H9 (cell line): ENCODE results near the gene LOXL1. TPM values are rescaled to one million over a fixed set of nuclear protein-coding genes. Genes with fewer than 3 reads are reported as not detected.

Source experiments
- DNase-seq: peaks from one replicate; pipeline ENCODE4 v3.0.0-alpha.2; 2017
- H2AFZ ChIP-seq: one replicate; pipeline ENCODE4 v1.6.1; 2013; ENCODE audit warnings: mild to moderate bottlenecking, low read length, control low read depth, moderate library complexity
- H2AK5ac ChIP-seq: 2 replicates; pipeline ENCODE4 v1.6.1; 2013; ENCODE audit warnings: low read length, control low read depth, mixed read lengths; ENCODE audit not compliant: insufficient read length
- H2BK120ac ChIP-seq: one replicate; pipeline ENCODE4 v1.6.1; 2013; ENCODE audit warnings: low read depth, mild to moderate bottlenecking, low read length, control low read depth, inconsistent platforms; ENCODE audit not compliant: poor library complexity, severe bottlenecking
- H2BK12ac ChIP-seq: 2 replicates; pipeline ENCODE4 v1.6.1; 2013; ENCODE audit warnings: low read length, control low read depth, mixed read lengths, low read depth; ENCODE audit not compliant: insufficient read length
- H2BK15ac ChIP-seq: 2 replicates; pipeline ENCODE4 v1.6.1; 2013; ENCODE audit warnings: low read depth, low read length, control low read depth
- H2BK20ac ChIP-seq: one replicate; pipeline ENCODE4 v1.6.1; 2013; ENCODE audit warnings: low read depth, mild to moderate bottlenecking, low read length, control low read depth, inconsistent platforms; ENCODE audit not compliant: poor library complexity, severe bottlenecking
- H2BK5ac ChIP-seq: 2 replicates; pipeline ENCODE4 v1.6.1; 2013; ENCODE audit warnings: low read length, control low read depth, mixed read lengths; ENCODE audit not compliant: insufficient read length
- H3K14ac ChIP-seq: 2 replicates; pipeline ENCODE4 v1.6.1; 2013; ENCODE audit warnings: low read length, control low read depth; ENCODE audit not compliant: insufficient read depth
- H3K18ac ChIP-seq: 2 replicates; pipeline ENCODE4 v1.6.1; 2013; ENCODE audit warnings: low read depth, mild to moderate bottlenecking, mixed read lengths, low read length, control low read depth; ENCODE audit not compliant: insufficient read length
- H3K23ac ChIP-seq: 2 replicates; pipeline ENCODE4 v1.6.1; 2013; ENCODE audit warnings: low read length, control low read depth, mixed read lengths, low read depth; ENCODE audit not compliant: insufficient read length
- H3K23me2 ChIP-seq: 2 replicates; pipeline ENCODE4 v1.6.1; 2013; ENCODE audit warnings: low read depth, mild to moderate bottlenecking, mixed read lengths, low read length, control low read depth; ENCODE audit not compliant: insufficient read length, poor library complexity, severe bottlenecking
- H3K27ac ChIP-seq: 2 replicates; pipeline ENCODE4 v1.5.1; 2013; ENCODE audit warnings: low read length, control low read depth, mixed read lengths, low read depth; ENCODE audit not compliant: insufficient read length
- H3K27me3 ChIP-seq: 2 replicates; pipeline ENCODE4 v1.6.1; 2013; ENCODE audit warnings: low read length, control low read depth, inconsistent platforms; ENCODE audit not compliant: insufficient read depth
- H3K4ac ChIP-seq: 2 replicates; pipeline ENCODE4 v1.6.1; 2013; ENCODE audit warnings: low read depth, mild to moderate bottlenecking, control low read depth, inconsistent platforms, low read length, moderate library complexity
- H3K4me1 ChIP-seq: 2 replicates; pipeline ENCODE4 v1.6.1; 2013; ENCODE audit warnings: low read length, control low read depth, inconsistent platforms; ENCODE audit not compliant: insufficient read depth
- H3K4me2 ChIP-seq: 2 replicates; pipeline ENCODE4 v1.6.1; 2013; ENCODE audit warnings: low read length, control low read depth, mixed read lengths; ENCODE audit not compliant: insufficient read length, insufficient read depth
- H3K56ac ChIP-seq: 2 replicates; pipeline ENCODE4 v1.6.1; 2013; ENCODE audit warnings: low read depth, mild to moderate bottlenecking, mixed read lengths, low read length, control low read depth; ENCODE audit not compliant: insufficient read length
- H3K79me1 ChIP-seq: 2 replicates; pipeline ENCODE4 v1.6.1; 2013; ENCODE audit warnings: low read depth, mild to moderate bottlenecking, moderate library complexity, low read length, control low read depth, inconsistent platforms; ENCODE audit not compliant: insufficient read depth, poor library complexity, severe bottlenecking
- H3K79me2 ChIP-seq: 2 replicates; pipeline ENCODE4 v1.6.1; 2013; ENCODE audit warnings: low read length, control low read depth, inconsistent platforms; ENCODE audit not compliant: insufficient read depth
- H3K9ac ChIP-seq: 2 replicates; pipeline ENCODE4 v1.6.1; 2013; ENCODE audit warnings: low read length, control low read depth, mixed read lengths; ENCODE audit not compliant: insufficient read length; ENCODE audit errors: extremely low read depth
- H3K9me3 ChIP-seq: one replicate; pipeline ENCODE4 v1.6.1; 2013; ENCODE audit warnings: low read depth, low read length, inconsistent platforms; ENCODE audit not compliant: control insufficient read depth
- H3T11ph ChIP-seq: one replicate; pipeline ENCODE4 v1.6.1; 2013; ENCODE audit warnings: mild to moderate bottlenecking, low read length, control low read depth, inconsistent platforms
- H4K20me1 ChIP-seq: one replicate; pipeline ENCODE4 v1.6.1; 2013; ENCODE audit not compliant: control insufficient read depth, insufficient read length, insufficient read depth
- H4K5ac ChIP-seq: 2 replicates; pipeline ENCODE4 v1.6.1; 2013; ENCODE audit warnings: low read depth, mild to moderate bottlenecking, mixed read lengths, low read length, control low read depth; ENCODE audit not compliant: insufficient read length
- H4K8ac ChIP-seq: replicated peaks from 2 replicates; pipeline ENCODE4 v1.6.1; 2013; ENCODE audit warnings: low read length, control low read depth, mixed read lengths, low read depth; ENCODE audit not compliant: insufficient read length
- H4K91ac ChIP-seq: 2 replicates; pipeline ENCODE4 v1.6.1; 2013; ENCODE audit warnings: low read depth, mild to moderate bottlenecking, moderate library complexity, mixed read lengths, low read length, control low read depth; ENCODE audit not compliant: insufficient read length
- H3K27ac Mint-ChIP-seq, 3 experiments: 2 replicates in 2 of 3; 3 replicates in 1 of 3; pipeline ENCODE4 v1.8.0; 2020 to 2021; ENCODE audit warnings: mixed read lengths in 3 of 3, mild to moderate bottlenecking in 1 of 3, moderate library complexity in 1 of 3
- H3K27me3 Mint-ChIP-seq: 2 replicates; pipeline ENCODE4 v1.8.0; 2021; ENCODE audit warnings: low read depth, mild to moderate bottlenecking, moderate library complexity, mixed read lengths
- H3K36me3 Mint-ChIP-seq, 3 experiments: 2 replicates in 2 of 3; 3 replicates in 1 of 3; pipeline ENCODE4 v1.8.0; 2020 to 2021; ENCODE audit warnings: low read depth in 3 of 3, mixed read lengths in 3 of 3; ENCODE audit not compliant: insufficient read depth in 1 of 3
- H3K4me1 Mint-ChIP-seq, 2 experiments: 2 replicates each; pipeline ENCODE4 v1.8.0; 2020; ENCODE audit warnings: mixed read lengths in 2 of 2
- H3K4me3 Mint-ChIP-seq, 2 experiments: 2 replicates in 1 of 2; 3 replicates in 1 of 2; pipeline ENCODE4 v1.8.0; 2020 to 2021; ENCODE audit warnings: mild to moderate bottlenecking in 2 of 2, mixed read lengths in 2 of 2, moderate library complexity in 1 of 2
- H3K9me3 Mint-ChIP-seq, 2 experiments: 2 replicates in 1 of 2; 3 replicates in 1 of 2; pipeline ENCODE4 v1.8.0; 2020; ENCODE audit warnings: mild to moderate bottlenecking in 2 of 2, mixed read lengths in 2 of 2, moderate library complexity in 1 of 2
- WGBS: extraction: QIAGEN DNeasy Blood & Tissue Kit; methylation state at CpG from one replicate; pipeline ENCODE4 v1.1.7; 2013; ENCODE audit warnings: missing lambda C conversion rate, low lambda C conversion rate, mixed read lengths; ENCODE audit not compliant: insufficient read length; ENCODE audit errors: extremely low coverage; 5-methylcytosine and 5-hydroxymethylcytosine counted together
- total RNA-seq: library from RNA; stranded (reverse); gene quantifications from 2 replicates; pipeline ENCODE4 v1.2.1, GENCODE V29; 2021
- TF ChIP-seq, protein P1 (sequence below): fragments of 200-600 bp; sonication (generic); conservative IDR thresholded peaks from 3 replicates; pipeline ENCODE4 v1.8.0; 2021; ENCODE audit warnings: antibody characterized with exemption, mild to moderate bottlenecking

LOXL1 gene
- total RNA-seq, 1 experiment from 2014 or later = 9.1 TPM

DNA sequence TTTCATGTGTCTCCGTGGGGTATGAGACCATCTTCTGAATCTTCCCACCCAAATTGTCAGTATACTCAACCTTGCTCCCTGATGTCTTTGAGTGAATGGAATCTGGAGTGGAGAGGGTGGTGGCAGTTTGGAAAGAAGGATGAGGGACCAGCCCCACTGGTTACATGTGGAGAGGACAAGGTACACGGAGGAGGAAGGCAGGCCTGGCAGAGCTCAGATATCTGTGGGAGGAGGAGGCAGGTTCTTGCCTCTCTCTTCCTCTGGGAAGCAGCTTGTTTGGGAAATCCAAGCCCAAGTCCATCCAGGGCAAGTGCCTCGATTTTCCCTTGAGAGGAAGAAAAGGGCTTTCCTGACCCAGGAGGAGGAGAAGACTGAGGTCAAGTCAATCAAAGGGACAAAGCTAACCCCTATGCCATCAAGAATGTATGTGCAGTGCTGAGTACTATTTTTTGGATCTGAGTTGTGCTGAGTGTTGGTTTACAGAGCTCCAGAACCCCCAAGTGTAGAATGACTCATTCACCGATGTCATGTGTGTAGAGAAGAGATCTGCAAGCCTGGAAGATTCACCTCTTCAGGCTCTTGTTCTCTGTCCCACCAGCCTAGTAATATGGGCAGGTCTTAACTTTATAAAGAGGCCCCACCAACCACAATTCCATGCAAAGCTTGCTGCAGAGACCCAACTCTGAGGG, 19.8 kb upstream of the LOXL1 start:
- Histone ChIP-seq H3K4me2 (no peak overlapping the region), H2BK15ac (no peak overlapping the region), H3K4ac (no peak overlapping the region), H4K20me1 (no peaks in the 10 kb centered on the region), H2BK5ac (no peak overlapping the region), H4K5ac (no peak overlapping the region), H3K56ac (no peak overlapping the region), H3K23ac (no peak overlapping the region), H3K14ac (no peak overlapping the region), H3K4me1 (no peaks in the 10 kb centered on the region; the same call in 1 of the 2 replicates), H3T11ph (no peak overlapping the region), H3K27me3 (no peaks in the 10 kb centered on the region), H3K79me1 (no peaks in the 10 kb centered on the region), H3K9ac (no peak overlapping the region), H3K23me2 (no peaks in the 10 kb centered on the region), H3K9me3 (no peaks in the 10 kb centered on the region), H2BK12ac (no peak overlapping the region), H3K79me2 (no peaks in the 10 kb centered on the region), H4K91ac (no peak overlapping the region), H2BK120ac (no peak overlapping the region), H2AK5ac (no peak overlapping the region), H4K8ac (no peak overlapping the region), H2BK20ac (no peak overlapping the region), H2AFZ (no peak overlapping the region), H3K27ac (no peak overlapping the region), H3K18ac (no peak overlapping the region)
- H3K36me3 Mint-ChIP-seq = no peaks in the 10 kb centered on the region; a peak in 1 of 7 replicates
- TF ChIP-seq, protein P1, sequence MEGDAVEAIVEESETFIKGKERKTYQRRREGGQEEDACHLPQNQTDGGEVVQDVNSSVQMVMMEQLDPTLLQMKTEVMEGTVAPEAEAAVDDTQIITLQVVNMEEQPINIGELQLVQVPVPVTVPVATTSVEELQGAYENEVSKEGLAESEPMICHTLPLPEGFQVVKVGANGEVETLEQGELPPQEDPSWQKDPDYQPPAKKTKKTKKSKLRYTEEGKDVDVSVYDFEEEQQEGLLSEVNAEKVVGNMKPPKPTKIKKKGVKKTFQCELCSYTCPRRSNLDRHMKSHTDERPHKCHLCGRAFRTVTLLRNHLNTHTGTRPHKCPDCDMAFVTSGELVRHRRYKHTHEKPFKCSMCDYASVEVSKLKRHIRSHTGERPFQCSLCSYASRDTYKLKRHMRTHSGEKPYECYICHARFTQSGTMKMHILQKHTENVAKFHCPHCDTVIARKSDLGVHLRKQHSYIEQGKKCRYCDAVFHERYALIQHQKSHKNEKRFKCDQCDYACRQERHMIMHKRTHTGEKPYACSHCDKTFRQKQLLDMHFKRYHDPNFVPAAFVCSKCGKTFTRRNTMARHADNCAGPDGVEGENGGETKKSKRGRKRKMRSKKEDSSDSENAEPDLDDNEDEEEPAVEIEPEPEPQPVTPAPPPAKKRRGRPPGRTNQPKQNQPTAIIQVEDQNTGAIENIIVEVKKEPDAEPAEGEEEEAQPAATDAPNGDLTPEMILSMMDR = no peak
- no peak overlapping the region for H3K27ac Mint-ChIP-seq
- DNase-seq = no peak
- peaks cover 20% of the 10 kb centered on the region in 2 experiments for H3K4me1 Mint-ChIP-seq
- no peak overlapping the region for H3K4me3 Mint-ChIP-seq
- peaks cover 0 to 3% of the 10 kb centered on the region in 2 experiments; a peak in 2 of 5 replicates for H3K9me3 Mint-ChIP-seq
- no CpG with 5 or more reads among the region's 4 CpGs for WGBS
- peaks cover 3% of the 10 kb centered on the region for H3K27me3 Mint-ChIP-seq
